Measurements from ENCODE around the gene DNLZ.

DNA sequence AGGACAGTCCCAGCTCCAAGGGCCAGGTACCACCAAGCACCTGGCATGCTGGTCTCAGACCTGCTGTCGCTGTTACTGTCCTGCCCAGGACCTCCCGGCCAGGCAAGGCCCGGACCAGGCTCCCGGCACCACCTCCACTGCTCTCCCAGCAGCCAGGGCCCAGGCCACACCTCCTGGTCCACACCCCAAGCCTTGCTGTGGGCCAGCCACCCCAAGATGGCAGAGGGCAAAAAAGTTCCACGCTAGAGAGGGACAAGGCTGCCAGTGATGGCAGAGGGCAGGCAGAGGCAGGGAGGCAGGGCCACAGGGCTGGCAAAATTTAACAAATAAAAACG, 1.1 kb downstream of the DNLZ start:
- TF ChIP-seq POLR2AphosphoS5 (IDR thresholded peaks at IDR 0.05; ENCODE audit: low read depth, low read length) (no peak), POLR2A (IDR thresholded peaks at IDR 0.05; ENCODE audit: low read depth, low read length) (no peak), TAF1 (IDR thresholded peaks at IDR 0.05; ENCODE audit: low read depth, low read length) (no peak), POU2F2 (IDR thresholded peaks at IDR 0.05; ENCODE audit: low read depth, low read length) (no peak)

All from GM12891 (cell line).